Fibroblast of pulmonary artery (primary cell): Measurements from ENCODE around the gene GID8.

Experiments used
- DNase-seq: peaks from one replicate; pipeline ENCODE4 v3.0.0-alpha.2; 2010; ENCODE audit warnings: low read depth
- H3K4me3 ChIP-seq: replicated peaks from 2 replicates; pipeline ENCODE4 v1.5.1; 2011; ENCODE audit warnings: low read depth, mild to moderate bottlenecking, control low read depth, low read length, moderate library complexity
- CTCF ChIP-seq: IDR thresholded peaks from 2 replicates; pipeline ENCODE4 v1.5.1; 2011; ENCODE audit warnings: mild to moderate bottlenecking, control low read depth, low read length, inconsistent platforms; ENCODE audit errors: missing control alignments

The GID8 gene

GRCh38 chr20:62902926-62903615, 34.9 kb upstream of the GID8 start:
- TF ChIP-seq CTCF = no peak
- no peak overlapping the region for H3K4me3 ChIP-seq
- DNase-seq = no peak

GRCh38 chr20:62905536-62906117, 32.3 kb upstream of the GID8 start:
- DNase-seq = no peak
- no peak for TF ChIP-seq CTCF
- no peak overlapping the region for H3K4me3 ChIP-seq

- no peak overlapping the region for H3K4me3 ChIP-seq
- TF ChIP-seq CTCF = no peak
- no peak for DNase-seq
These were observed 31.7 kb upstream of the GID8 start for GRCh38 chr20:62906209-62906608.

- DNase-seq = no peak
- H3K4me3 ChIP-seq = no peak overlapping the region
- TF ChIP-seq CTCF = no peak
These were observed 31.1 kb upstream of the GID8 start for GRCh38 chr20:62906647-62907375.

GRCh38 chr20:62907384-62908317, 30.3 kb upstream of the GID8 start:
- no peak overlapping the region for H3K4me3 ChIP-seq
- TF ChIP-seq CTCF = peak; percentile 48
- DNase-seq = no peak

- no peak overlapping the region for H3K4me3 ChIP-seq
- TF ChIP-seq CTCF = no peak
- no peak for DNase-seq
These were observed 28.8 kb upstream of the GID8 start for GRCh38 chr20:62908971-62909791.
